GM23338 (cell line): ENCODE data around the gene MYO1C. TPM values are rescaled to one million over a fixed set of nuclear protein-coding genes. Genes with fewer than 3 reads are reported as not detected.

ENCODE experiments used
- ATAC-seq: fragments of 200-7000 bp; cut with Tn5 transposase; 3 replicates; pipeline ENCODE4 v1.9.1; 2020
- DNase-seq: peaks from one replicate; pipeline ENCODE4 v3.0.0-alpha.2; 2015; ENCODE audit warnings: low spot score
- H2AFZ ChIP-seq: fragments of 200-600 bp; sonication (generic); 2 replicates; pipeline ENCODE4 v1.8.0; 2016; ENCODE audit warnings: antibody characterized with exemption, mild to moderate bottlenecking, moderate library complexity
- H3F3A ChIP-seq: fragments of 200-600 bp; sonication (generic); replicated peaks from 2 replicates; pipeline ENCODE4 v1.8.0; 2017; ENCODE audit warnings: antibody characterized with exemption, mixed run types, low read depth
- H3K27ac ChIP-seq: fragments of 200-600 bp; sonication (generic); 2 replicates; pipeline ENCODE4 v1.6.1; 2016; ENCODE audit warnings: low read depth
- H3K27me3 ChIP-seq: fragments of 200-600 bp; sonication (generic); 2 replicates; pipeline ENCODE4 v1.8.0; 2016; ENCODE audit warnings: mild to moderate bottlenecking, mixed run types, moderate library complexity; ENCODE audit not compliant: insufficient read depth
- H3K36me3 ChIP-seq: fragments of 200-600 bp; sonication (generic); 2 replicates; pipeline ENCODE4 v1.8.0; 2016; ENCODE audit warnings: mild to moderate bottlenecking; ENCODE audit not compliant: insufficient read depth
- H3K4me1 ChIP-seq: fragments of 200-600 bp; sonication (generic); 2 replicates; pipeline ENCODE4 v1.8.0; 2016; ENCODE audit warnings: mild to moderate bottlenecking, moderate library complexity; ENCODE audit not compliant: insufficient read depth
- H3K4me2 ChIP-seq: fragments of 200-600 bp; sonication (generic); 2 replicates; pipeline ENCODE4 v1.7.1; 2017; ENCODE audit warnings: mixed run types
- H3K4me3 ChIP-seq: fragments of 200-600 bp; sonication (generic); 2 replicates; pipeline ENCODE4 v1.6.1; 2016; ENCODE audit warnings: mixed run types
- H3K79me2 ChIP-seq: fragments of 200-600 bp; sonication (generic); replicated peaks from 2 replicates; pipeline ENCODE4 v1.8.0; 2017; ENCODE audit warnings: mild to moderate bottlenecking; ENCODE audit not compliant: insufficient read depth
- H3K9me2 ChIP-seq: fragments of 200-600 bp; sonication (generic); 2 replicates; pipeline ENCODE4 v1.8.0; 2017; ENCODE audit not compliant: insufficient read depth
- H4K20me1 ChIP-seq: fragments of 200-600 bp; sonication (generic); replicated peaks from 2 replicates; pipeline ENCODE4 v1.8.0; 2017; ENCODE audit warnings: mild to moderate bottlenecking; ENCODE audit not compliant: insufficient read depth
- H3K27ac Mint-ChIP-seq: 2 replicates; pipeline ENCODE4 v1.8.0; 2020; ENCODE audit warnings: inconsistent platforms, mild to moderate bottlenecking, moderate library complexity, mixed read lengths
- H3K27me3 Mint-ChIP-seq: 3 replicates; pipeline ENCODE4 v1.8.0; 2022; ENCODE audit warnings: low read depth, mild to moderate bottlenecking, moderate library complexity, mixed read lengths, inconsistent platforms; ENCODE audit not compliant: insufficient read depth, poor library complexity
- H3K36me3 Mint-ChIP-seq: 3 replicates; pipeline ENCODE4 v1.8.0; 2021; ENCODE audit warnings: low read depth, mild to moderate bottlenecking, inconsistent platforms, moderate library complexity, mixed read lengths
- H3K4me1 Mint-ChIP-seq: 3 replicates; pipeline ENCODE4 v1.8.0; 2020; ENCODE audit warnings: mild to moderate bottlenecking, inconsistent platforms, mixed read lengths
- H3K4me3 Mint-ChIP-seq: 3 replicates; pipeline ENCODE4 v1.8.0; 2021; ENCODE audit warnings: moderate library complexity, mild to moderate bottlenecking, inconsistent platforms, mixed read lengths
- H3K9me3 Mint-ChIP-seq: 3 replicates; pipeline ENCODE4 v1.8.0; 2020; ENCODE audit warnings: moderate library complexity, mild to moderate bottlenecking, inconsistent platforms, mixed read lengths
- EZH2 ChIP-seq: fragments of 200-600 bp; sonication (generic); IDR thresholded peaks from one replicate; pipeline ENCODE4 v1.8.0; 2017; ENCODE audit warnings: antibody characterized with exemption, mild to moderate bottlenecking, low read depth; ENCODE audit not compliant: unreplicated experiment
- JUNB ChIP-seq: IDR thresholded peaks from one replicate; pipeline ENCODE4 v1.6.1; 2016; ENCODE audit warnings: antibody characterized with exemption; ENCODE audit not compliant: unreplicated experiment
- REST ChIP-seq: IDR thresholded peaks from one replicate; pipeline ENCODE4 v1.6.1; 2018; ENCODE audit warnings: antibody characterized with exemption; ENCODE audit not compliant: unreplicated experiment
- ZNF462 ChIP-seq: fragments of 250-450 bp; sonication (Bioruptor Pico); IDR thresholded peaks from 2 replicates; pipeline ENCODE4 v1.5.0; 2020; ENCODE audit warnings: mild to moderate bottlenecking, moderate library complexity
- polyA plus RNA-seq: library from polyadenylated mRNA; unstranded; fragments of >200 nt; fragmentation: Nextera tagmentation; extraction: Ambion mirVana; gene quantifications from 2 replicates; pipeline ENCODE4 v1.2.1, GENCODE V29; 2016
- total RNA-seq: library from RNA; depleted of rRNA; stranded (reverse); fragments of >200 nt; shearing (Covaris generic); gene quantifications from 2 replicates; pipeline ENCODE4 v1.2.3, GENCODE V29; 2014; rRNA removed

The MYO1C gene
- total and polyA plus RNA-seq, 2 experiments from 2014 or later: 13.9 to 35.2 TPM

GRCh38 chr17:1414634-1415033 lies 77.9 kb downstream of the MYO1C start:
- peaks cover 6% of the 10 kb centered on the region for H3K27me3 Mint-ChIP-seq

More at GRCh38 chr17:1414634-1415033, 77.9 kb downstream of the MYO1C start:
- Histone ChIP-seq H3F3A (0 out of 2 replicates have a peak, but pooled peaks cover 2% of the 10 kb centered on the region), H3K36me3 (no peaks in the 10 kb centered on the region), H4K20me1 (peaks cover 15% of the 10 kb centered on the region; the same call in 1 of the 2 replicates), H3K27me3 (no peaks in the 10 kb centered on the region), H3K79me2 (no peaks in the 10 kb centered on the region), H3K27ac (no peak overlapping the region), H3K9me2 (no peaks in the 10 kb centered on the region), H3K4me1 (no peaks in the 10 kb centered on the region; the same call in 1 of the 2 replicates), H3K4me2 (no peak overlapping the region), H2AFZ (no peak overlapping the region), H3K4me3 (no peak overlapping the region)
- Mint-ChIP-seq H3K9me3 (no peaks in the 10 kb centered on the region; the same call in 2 of the 3 replicates), H3K4me3 (no peak overlapping the region; the same call in 2 of the 3 replicates), H3K4me1 (no peaks in the 10 kb centered on the region; the same call in 2 of the 3 replicates), H3K27ac (no peak overlapping the region), H3K36me3 (peaks cover 3% of the 10 kb centered on the region; the same call in 1 of the 3 replicates)
- TF ChIP-seq EZH2 (no peak), JUNB (no peak), REST (no peak), ZNF462 (CRISPR knock-in tag) (no peak)
- ATAC-seq (no peak), DNase-seq (no peak)

Other genes with a start within 250 kb of the MYO1C start
- gene BHLHA9, start 222.2 kb downstream of the MYO1C start, total RNA-seq: 2.3 TPM in 1 of 2 replicates, not detected in the other
- 0.39 and 1.1 TPM in 2 replicates for gene BHLHA9, start 222.2 kb downstream of the MYO1C start, polyA plus RNA-seq
- gene TRARG1, start 213.0 kb downstream of the MYO1C start, total RNA-seq: 0.12 TPM in 1 of 2 replicates, not detected in the other
- gene TRARG1, start 213.0 kb downstream of the MYO1C start, polyA plus RNA-seq: not detected in 2 replicates
- gene YWHAE, start 92.5 kb downstream of the MYO1C start, total RNA-seq: 1,251 and 1,409 TPM in 2 replicates
- gene YWHAE, start 92.5 kb downstream of the MYO1C start, polyA plus RNA-seq: 1,271 and 1,283 TPM in 2 replicates
- gene CRK, start 36.5 kb downstream of the MYO1C start, total RNA-seq: 59.8 and 61.1 TPM in 2 replicates
- gene CRK, start 36.5 kb downstream of the MYO1C start, polyA plus RNA-seq: 28.6 and 32.6 TPM in 2 replicates
- gene INPP5K, start 23.9 kb upstream of the MYO1C start, total RNA-seq: 22.5 and 29.7 TPM in 2 replicates
- 8.4 TPM in 2 replicates for gene INPP5K, start 23.9 kb upstream of the MYO1C start, polyA plus RNA-seq
- gene PITPNA, start 70.1 kb upstream of the MYO1C start, total RNA-seq: 24.2 and 28.1 TPM in 2 replicates
- gene PITPNA, start 70.1 kb upstream of the MYO1C start, polyA plus RNA-seq: 13.0 and 14.2 TPM in 2 replicates
- 7.1 and 9.8 TPM in 2 replicates for gene SLC43A2, start 136.1 kb upstream of the MYO1C start, total RNA-seq
- gene SLC43A2, start 136.1 kb upstream of the MYO1C start, polyA plus RNA-seq: 2.2 and 2.5 TPM in 2 replicates
- gene SCARF1, start 153.0 kb upstream of the MYO1C start, total RNA-seq: 1.0 and 1.6 TPM in 2 replicates
- 0.63 and 0.76 TPM in 2 replicates for gene SCARF1, start 153.0 kb upstream of the MYO1C start, polyA plus RNA-seq
- gene RILP, start 157.2 kb upstream of the MYO1C start, total RNA-seq: 9.2 and 17.4 TPM in 2 replicates
- gene RILP, start 157.2 kb upstream of the MYO1C start, polyA plus RNA-seq: 8.6 and 10.8 TPM in 2 replicates
- 231 and 246 TPM in 2 replicates for gene PRPF8, start 192.2 kb upstream of the MYO1C start, total RNA-seq
- gene PRPF8, start 192.2 kb upstream of the MYO1C start, polyA plus RNA-seq: 175 and 178 TPM in 2 replicates
- 0.58 and 1.4 TPM in 2 replicates for gene TLCD2, start 217.7 kb upstream of the MYO1C start, total RNA-seq
- 0.64 and 0.70 TPM in 2 replicates for gene TLCD2, start 217.7 kb upstream of the MYO1C start, polyA plus RNA-seq
- gene WDR81, start 232.0 kb upstream of the MYO1C start, total RNA-seq: 14.5 and 17.6 TPM in 2 replicates
- 3.5 and 3.7 TPM in 2 replicates for gene WDR81, start 232.0 kb upstream of the MYO1C start, polyA plus RNA-seq